SU-DHL-6 (cell line): Measurements from ENCODE around the gene TSPAN1.

ENCODE experiments used
- H2AFZ ChIP-seq: fragments of 200-600 bp; sonication (generic); 2 replicates; pipeline ENCODE4 v1.6.1; 2014; ENCODE audit warnings: low read depth, mild to moderate bottlenecking, moderate library complexity, mixed read lengths, antibody characterized with exemption, low read length; ENCODE audit not compliant: severe bottlenecking
- H3F3A ChIP-seq: fragments of 200-600 bp; shearing (Covaris generic); 2 replicates; pipeline ENCODE4 v1.6.0; 2016; ENCODE audit warnings: antibody characterized with exemption, mild to moderate bottlenecking; ENCODE audit not compliant: insufficient read depth
- H3K27ac ChIP-seq: fragments of 200-600 bp; sonication (generic); 2 replicates; pipeline ENCODE4 v1.5.1; 2016; ENCODE audit warnings: low read depth, mild to moderate bottlenecking, low read length, moderate library complexity, mixed read lengths
- H3K27me3 ChIP-seq: fragments of 200-600 bp; sonication (generic), shearing (Covaris generic); 2 replicates; pipeline ENCODE4 v1.6.0; 2014; ENCODE audit warnings: mild to moderate bottlenecking, low read length
- H3K36me3 ChIP-seq: fragments of 200-600 bp; sonication (generic); 2 replicates; pipeline ENCODE4 v1.6.1; 2014; ENCODE audit warnings: mild to moderate bottlenecking, low read length, mixed read lengths
- H3K4me2 ChIP-seq: fragments of 300-600, 200-600 bp; shearing (Covaris generic), sonication (generic); 2 replicates; pipeline ENCODE4 v1.6.0; 2014; ENCODE audit warnings: low read length, low read depth, mild to moderate bottlenecking; ENCODE audit not compliant: poor library complexity, severe bottlenecking
- H3K4me3 ChIP-seq: fragments of 200-600 bp; sonication (generic); 2 replicates; pipeline ENCODE4 v1.5.1; 2014; ENCODE audit warnings: antibody characterized with exemption, low read length, mild to moderate bottlenecking, mixed read lengths; ENCODE audit not compliant: insufficient read depth, poor library complexity, severe bottlenecking
- H3K79me2 ChIP-seq: fragments of 200-600 bp; sonication (generic); 2 replicates; pipeline ENCODE4 v1.6.1; 2014; ENCODE audit warnings: mild to moderate bottlenecking, low read length, moderate library complexity; ENCODE audit not compliant: insufficient read depth
- H3K9ac ChIP-seq: fragments of 200-600 bp; sonication (generic); 2 replicates; pipeline ENCODE4 v1.7.0; 2014; ENCODE audit warnings: mild to moderate bottlenecking, low read length
- H3K9me2 ChIP-seq: fragments of 200-600 bp; sonication (generic); replicated peaks from 2 replicates; pipeline ENCODE4 v1.6.1; 2014; ENCODE audit warnings: low read length; ENCODE audit not compliant: insufficient read depth
- H3K9me3 ChIP-seq: fragments of 200-600 bp; sonication (generic); 2 replicates; pipeline ENCODE4 v1.6.1; 2014; ENCODE audit warnings: low read length, mixed read lengths; ENCODE audit not compliant: insufficient read depth
- H4K20me1 ChIP-seq: fragments of 200-600 bp; sonication (generic); 2 replicates; pipeline ENCODE4 v1.6.1; 2014; ENCODE audit warnings: low read depth, mild to moderate bottlenecking, antibody characterized with exemption, low read length, moderate library complexity, mixed read lengths
- EZH2phosphoT487 ChIP-seq: fragments of 200-600 bp; sonication (generic), shearing (Covaris generic); conservative IDR thresholded peaks from 2 replicates; pipeline ENCODE4 v1.6.1; 2018; ENCODE audit warnings: mild to moderate bottlenecking, antibody characterized with exemption, low read length, moderate library complexity, mixed read lengths
- TF ChIP-seq, protein P1 (sequence below): fragments of 200-600 bp; sonication (generic); IDR thresholded peaks from one replicate; pipeline ENCODE4 v1.5.1; 2017; ENCODE audit warnings: antibody characterized with exemption, mild to moderate bottlenecking, low read length, moderate library complexity; ENCODE audit not compliant: insufficient read depth, poor library complexity, severe bottlenecking

The TSPAN1 gene

DNA sequence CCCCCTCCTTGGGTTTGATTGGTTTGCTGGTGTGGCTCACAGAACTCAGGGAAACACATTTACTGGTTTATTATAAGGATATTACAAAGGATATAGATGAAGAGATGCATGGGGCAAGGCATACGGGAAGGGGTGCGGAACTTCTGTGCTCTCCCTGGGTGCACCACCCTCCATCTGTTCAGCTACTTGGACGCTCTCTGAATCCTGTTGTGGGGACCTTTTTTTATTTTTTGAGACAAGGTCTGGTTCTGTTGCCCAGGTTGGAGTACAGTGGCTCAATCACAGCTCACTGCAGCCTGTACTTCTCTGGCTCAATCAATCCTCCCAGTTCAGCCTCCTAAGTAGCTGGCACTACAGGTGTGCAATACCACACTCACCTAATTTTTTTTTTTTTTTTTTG, 35.7 kb downstream of the TSPAN1 start:
- Histone ChIP-seq H3K9me3 (no peaks in the 10 kb centered on the region), H3K9me2 (no peaks in the 10 kb centered on the region), H2AFZ (no peak overlapping the region), H3F3A (no peaks in the 10 kb centered on the region), H3K79me2 (no peaks in the 10 kb centered on the region), H3K9ac (no peak overlapping the region), H4K20me1 (no peaks in the 10 kb centered on the region), H3K36me3 (no peaks in the 10 kb centered on the region), H3K4me2 (no peak overlapping the region), H3K27ac (no peak overlapping the region), H3K4me3 (no peak overlapping the region), H3K27me3 (no peaks in the 10 kb centered on the region)
- no peak for TF ChIP-seq EZH2phosphoT487
- TF ChIP-seq, protein P1, sequence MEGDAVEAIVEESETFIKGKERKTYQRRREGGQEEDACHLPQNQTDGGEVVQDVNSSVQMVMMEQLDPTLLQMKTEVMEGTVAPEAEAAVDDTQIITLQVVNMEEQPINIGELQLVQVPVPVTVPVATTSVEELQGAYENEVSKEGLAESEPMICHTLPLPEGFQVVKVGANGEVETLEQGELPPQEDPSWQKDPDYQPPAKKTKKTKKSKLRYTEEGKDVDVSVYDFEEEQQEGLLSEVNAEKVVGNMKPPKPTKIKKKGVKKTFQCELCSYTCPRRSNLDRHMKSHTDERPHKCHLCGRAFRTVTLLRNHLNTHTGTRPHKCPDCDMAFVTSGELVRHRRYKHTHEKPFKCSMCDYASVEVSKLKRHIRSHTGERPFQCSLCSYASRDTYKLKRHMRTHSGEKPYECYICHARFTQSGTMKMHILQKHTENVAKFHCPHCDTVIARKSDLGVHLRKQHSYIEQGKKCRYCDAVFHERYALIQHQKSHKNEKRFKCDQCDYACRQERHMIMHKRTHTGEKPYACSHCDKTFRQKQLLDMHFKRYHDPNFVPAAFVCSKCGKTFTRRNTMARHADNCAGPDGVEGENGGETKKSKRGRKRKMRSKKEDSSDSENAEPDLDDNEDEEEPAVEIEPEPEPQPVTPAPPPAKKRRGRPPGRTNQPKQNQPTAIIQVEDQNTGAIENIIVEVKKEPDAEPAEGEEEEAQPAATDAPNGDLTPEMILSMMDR: no peak

DNA sequence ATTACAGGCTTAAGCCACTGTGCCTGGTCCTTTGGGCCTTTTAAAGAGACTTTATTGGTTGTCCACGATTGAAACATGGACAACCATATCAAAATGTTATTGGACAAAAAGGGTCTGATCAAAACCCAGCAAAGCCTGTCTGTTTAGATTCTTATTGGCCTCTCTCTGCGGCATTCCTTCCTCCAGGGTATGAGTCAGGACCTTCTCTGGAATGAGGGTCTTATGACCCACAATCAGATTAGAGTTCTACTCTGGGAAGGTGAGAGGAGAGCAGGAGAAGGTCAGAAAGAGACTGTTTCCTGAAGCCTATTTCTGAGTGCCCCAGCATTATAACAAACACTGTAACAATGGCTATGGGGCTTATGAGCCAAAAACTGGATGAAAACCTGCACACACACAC, 36.2 kb downstream of the TSPAN1 start:
- Histone ChIP-seq H3K9me3 (no peaks in the 10 kb centered on the region), H4K20me1 (no peaks in the 10 kb centered on the region), H3K4me2 (no peak overlapping the region), H3K9ac (no peak overlapping the region), H3K4me3 (no peak overlapping the region), H2AFZ (no peak overlapping the region), H3K9me2 (no peaks in the 10 kb centered on the region), H3F3A (no peaks in the 10 kb centered on the region), H3K36me3 (no peaks in the 10 kb centered on the region), H3K27ac (no peak overlapping the region), H3K27me3 (no peaks in the 10 kb centered on the region), H3K79me2 (no peaks in the 10 kb centered on the region)
- TF ChIP-seq, protein P1: no peak
- TF ChIP-seq EZH2phosphoT487: no peak

DNA sequence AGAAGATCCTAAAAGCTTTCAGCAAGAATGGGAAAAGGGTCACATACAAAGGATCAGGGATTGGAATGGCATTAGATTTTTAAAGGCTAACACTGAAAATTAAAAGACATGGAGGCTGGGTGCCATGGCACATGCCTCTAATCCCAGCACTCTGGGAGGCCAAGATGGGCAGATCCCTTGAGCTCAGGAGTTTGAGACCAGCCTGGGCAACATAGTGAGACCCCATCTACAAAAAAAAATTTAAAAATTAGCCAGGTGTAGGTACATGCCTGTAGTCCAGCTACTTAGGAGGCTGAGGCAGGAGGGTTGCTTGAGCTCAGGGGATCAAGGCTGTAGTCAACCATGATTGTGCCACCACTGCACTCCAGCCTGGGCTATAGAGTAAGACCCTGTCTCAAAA, 40.6 kb downstream of the TSPAN1 start:
- H3K4me3 ChIP-seq: no peak overlapping the region
- TF ChIP-seq EZH2phosphoT487: no peak
- H4K20me1 ChIP-seq: no peaks in the 10 kb centered on the region
- no peaks in the 10 kb centered on the region for H3K9me3 ChIP-seq
- no peaks in the 10 kb centered on the region for H3K79me2 ChIP-seq
- no peak overlapping the region for H3K4me2 ChIP-seq
- H3F3A ChIP-seq: no peaks in the 10 kb centered on the region
- H2AFZ ChIP-seq: no peak overlapping the region
- no peak overlapping the region for H3K27ac ChIP-seq
- no peaks in the 10 kb centered on the region for H3K36me3 ChIP-seq
- H3K9me2 ChIP-seq: no peaks in the 10 kb centered on the region
- H3K9ac ChIP-seq: no peak overlapping the region
- no peaks in the 10 kb centered on the region for H3K27me3 ChIP-seq

DNA sequence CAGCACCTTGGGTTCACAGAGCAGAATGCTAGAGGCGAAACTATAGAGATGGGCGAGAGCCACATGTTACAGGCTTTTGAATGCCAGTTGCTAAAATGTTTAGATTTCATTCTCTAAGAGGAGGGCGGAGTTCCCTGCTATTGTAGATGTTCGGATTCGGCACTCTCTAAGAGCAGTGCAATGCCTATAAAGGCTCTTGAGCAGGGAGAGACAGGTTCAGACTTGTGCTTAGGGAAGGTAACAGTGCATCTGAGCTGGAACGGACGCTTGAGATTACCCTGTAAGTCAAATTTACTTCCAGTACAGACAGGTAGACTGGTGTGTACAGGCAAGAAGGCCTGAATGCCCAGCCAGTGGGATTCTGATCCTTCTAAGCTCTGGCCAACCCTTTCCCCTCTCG, 43.6 kb downstream of the TSPAN1 start:
- Histone ChIP-seq H2AFZ (no peak overlapping the region), H3K27me3 (no peaks in the 10 kb centered on the region), H3K36me3 (no peaks in the 10 kb centered on the region), H3K4me2 (no peak overlapping the region), H3F3A (no peaks in the 10 kb centered on the region), H3K27ac (no peak overlapping the region), H3K9ac (no peak overlapping the region), H3K9me3 (no peaks in the 10 kb centered on the region), H3K4me3 (no peak overlapping the region), H3K9me2 (no peaks in the 10 kb centered on the region), H4K20me1 (no peaks in the 10 kb centered on the region), H3K79me2 (no peaks in the 10 kb centered on the region)
- TF ChIP-seq, protein P1: no peak
- TF ChIP-seq EZH2phosphoT487: no peak
